NCI-H2107 treated with DMSO at 0.1 percent for 48 hours (cell line): ENCODE results near the gene CISD3.

Experiments used
- DNase-seq: peaks from one replicate; lab custom pipeline; 2025; ENCODE audit not compliant: unreplicated experiment; lab: John Stamatoyannopoulos, UW

CISD3 gene

DNA sequence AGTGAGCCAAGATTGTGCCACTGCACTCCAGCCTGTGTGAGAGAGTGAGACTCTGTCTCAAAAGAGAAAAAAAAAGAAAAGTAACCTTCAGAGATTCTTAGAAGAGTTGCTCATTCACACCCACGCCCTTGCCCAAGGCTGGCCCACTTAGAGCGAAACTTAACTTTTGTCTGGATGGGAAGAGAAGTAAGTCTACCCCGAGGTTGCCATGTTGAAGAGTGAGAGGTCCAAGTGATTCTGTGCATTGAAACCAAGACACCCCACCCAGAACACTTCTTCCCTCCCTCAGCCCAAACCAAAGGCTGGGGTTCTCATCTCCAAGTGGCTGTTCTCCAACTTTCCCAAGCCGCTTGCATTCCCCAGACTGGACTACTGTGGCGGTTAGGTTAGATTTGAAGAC lies 2.4 kb upstream of the CISD3 start:
- DNase-seq: no peak

DNA sequence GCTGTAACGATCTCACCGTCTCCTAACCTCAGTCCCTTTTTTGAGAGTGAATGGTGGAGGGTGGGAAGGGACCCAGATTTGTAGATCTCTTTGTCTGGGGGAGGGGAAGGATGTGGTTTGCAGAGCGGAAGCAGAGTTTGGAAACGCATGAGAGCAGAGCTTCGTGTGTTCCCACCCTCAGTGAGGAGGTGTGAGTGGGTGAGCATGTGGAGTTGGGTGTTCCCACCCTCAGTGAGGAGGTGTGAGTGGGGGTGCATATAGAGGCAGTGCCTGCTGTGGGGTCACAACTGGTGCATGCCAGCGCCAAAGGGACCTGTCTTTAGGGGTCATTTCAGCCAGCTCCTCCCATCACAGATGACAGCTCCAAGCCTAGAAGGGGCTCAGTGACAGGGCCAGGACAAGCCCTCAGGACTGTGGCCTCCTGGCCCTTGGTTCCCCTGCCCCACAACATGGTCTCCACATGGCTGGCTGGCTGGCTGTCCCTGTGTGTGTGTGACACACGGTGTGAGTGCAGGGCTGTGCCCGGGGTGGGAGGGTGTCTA lies 1.8 kb upstream of the CISD3 start:
- DNase-seq: no peak

DNA sequence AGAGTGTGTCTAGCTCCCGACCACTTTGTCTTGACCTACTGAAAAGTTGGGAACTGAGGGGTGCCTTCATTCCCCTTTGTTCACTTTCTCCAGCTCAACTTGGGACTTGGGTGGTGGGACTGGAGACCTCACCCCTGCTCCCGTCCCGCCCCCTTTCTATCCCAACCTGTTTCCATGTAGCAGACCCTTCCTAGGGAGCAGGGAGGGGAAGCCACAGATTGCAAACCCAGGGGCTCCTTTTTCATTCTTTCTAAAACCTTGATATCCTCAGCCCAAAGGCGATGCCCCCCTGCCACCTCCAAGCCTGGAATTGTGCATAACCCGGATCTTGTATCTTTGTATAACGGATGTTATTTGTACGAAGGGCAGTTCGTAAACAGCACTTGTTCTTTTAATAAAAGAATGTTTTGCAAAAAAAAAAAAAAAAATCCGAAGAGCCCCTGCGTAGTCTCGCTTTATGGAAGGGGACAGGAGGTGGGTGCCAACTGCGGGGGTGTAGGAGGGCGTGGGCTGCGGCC lies 714 bp upstream of the CISD3 start:
- DNase-seq: no peak

DNA sequence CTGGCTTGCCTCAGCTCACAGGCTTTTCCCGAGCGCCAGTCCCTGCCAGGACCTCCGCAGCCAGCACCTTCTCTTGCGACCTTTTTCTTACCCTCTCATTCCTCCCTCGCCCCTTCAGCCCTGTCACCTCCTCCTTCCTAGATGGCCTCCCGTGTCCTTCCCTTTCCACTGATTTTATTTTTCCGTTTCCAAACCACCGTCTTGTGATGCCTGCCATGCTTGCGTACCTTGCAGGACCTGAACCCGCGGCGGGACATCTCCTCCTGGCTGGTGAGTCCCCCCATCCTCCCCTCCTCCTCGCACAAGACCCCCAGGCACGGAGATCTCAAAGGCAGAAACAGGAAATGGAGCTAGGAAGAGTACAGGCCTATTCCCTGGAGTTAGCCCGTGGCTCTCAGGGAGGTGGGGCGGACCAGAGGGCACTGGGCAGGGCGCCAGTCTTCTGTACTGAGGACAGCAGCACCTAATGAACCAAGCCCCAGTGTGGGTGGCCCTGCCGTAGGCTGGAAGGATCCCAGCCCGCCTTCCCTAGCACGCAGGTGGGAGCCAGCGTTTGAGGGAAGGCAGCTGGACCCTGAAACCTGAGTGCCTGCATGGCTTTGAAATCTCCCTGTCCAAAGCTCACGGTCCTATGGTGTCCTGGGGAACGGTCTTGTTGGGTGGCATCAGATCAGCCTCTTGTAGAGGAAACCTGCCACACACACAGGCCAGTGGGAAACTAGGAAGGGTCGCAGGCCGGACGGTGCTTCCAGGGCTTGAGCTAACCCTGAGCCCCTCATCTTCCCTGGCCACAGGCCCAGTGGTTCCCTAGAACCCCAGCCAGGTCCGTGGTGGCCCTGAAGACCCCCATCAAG lies 612 bp downstream of the CISD3 start:
- DNase-seq: no peak

DNA sequence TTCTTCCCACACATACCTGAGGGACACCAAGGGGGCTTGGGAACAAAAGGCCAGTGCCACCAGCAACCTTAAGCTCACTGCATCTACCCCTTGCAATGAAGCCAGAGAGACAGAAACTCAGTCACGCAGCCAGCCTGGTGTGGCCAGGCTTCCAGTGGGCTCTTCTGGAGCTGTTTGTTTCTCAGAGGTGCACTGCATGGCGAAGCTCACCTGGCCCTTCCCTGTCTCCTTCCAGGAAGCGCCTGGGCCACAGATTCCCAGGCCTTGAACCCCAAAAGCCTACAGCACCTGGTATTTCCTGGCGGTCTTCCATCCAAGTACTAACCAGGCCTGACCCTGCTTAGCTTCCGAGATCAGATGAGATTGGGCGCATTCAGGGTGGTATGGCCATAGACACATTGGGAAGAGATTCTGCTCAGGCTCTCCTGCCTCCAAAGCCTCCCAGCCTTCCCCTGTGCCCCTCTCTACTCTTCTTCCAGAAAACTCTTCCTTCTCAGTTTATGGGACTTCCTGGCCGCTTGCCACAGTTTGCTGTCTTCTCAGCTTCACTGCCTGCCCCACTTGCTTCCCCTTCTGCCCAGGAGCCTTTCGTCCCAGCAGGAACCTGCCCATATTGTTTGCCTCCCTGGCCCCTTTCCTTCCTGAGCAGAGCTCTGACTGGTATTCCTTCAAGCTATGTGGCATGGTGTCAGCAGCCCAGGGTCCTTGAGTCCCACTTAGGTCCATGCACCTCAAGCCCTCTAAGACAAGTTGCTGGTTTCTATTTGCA lies 1.6 kb downstream of the CISD3 start:
- DNase-seq: no peak

DNA sequence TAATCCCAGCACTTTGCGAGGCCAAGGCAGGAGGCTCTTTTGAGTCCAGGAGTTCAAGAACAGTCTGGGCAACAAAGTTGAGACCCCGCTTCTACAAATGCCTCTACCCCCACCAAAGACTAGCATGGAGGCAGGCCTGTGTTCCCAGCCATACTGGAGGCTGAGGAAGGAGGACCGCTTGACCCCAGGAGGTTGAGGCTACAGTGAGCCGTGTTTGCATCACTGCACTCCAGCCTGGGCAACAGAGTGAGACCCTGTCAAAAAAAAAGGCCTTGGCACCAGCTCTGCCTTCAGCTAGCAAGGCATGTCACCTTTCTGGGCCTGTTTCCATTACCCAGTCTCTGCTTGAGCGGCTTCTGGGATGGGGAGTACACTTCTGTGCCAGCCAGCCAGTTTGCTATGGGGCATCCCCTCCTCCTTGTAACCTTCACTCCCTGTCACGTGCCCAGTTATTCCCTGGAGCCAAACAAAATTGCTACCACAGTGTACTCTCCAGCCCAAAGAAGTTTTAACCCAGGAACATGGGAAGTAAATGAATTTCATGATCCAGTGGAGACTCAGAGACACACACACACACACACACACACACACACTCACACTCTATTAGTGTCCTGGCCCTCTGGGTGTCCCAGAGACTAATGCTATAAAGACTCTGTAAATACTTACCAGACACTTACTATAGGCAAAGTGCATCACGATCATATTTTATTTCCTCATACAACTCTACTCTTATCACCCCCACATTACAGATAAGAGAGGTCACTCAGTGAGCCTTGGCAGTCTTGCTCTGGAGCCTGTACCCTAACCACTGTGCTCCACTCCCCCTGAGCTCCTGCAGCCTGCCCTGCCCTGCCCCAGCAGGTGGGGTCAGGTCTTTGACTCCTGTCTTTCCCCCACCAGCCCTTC lies 2.5 kb downstream of the CISD3 start:
- DNase-seq: no peak

DNA sequence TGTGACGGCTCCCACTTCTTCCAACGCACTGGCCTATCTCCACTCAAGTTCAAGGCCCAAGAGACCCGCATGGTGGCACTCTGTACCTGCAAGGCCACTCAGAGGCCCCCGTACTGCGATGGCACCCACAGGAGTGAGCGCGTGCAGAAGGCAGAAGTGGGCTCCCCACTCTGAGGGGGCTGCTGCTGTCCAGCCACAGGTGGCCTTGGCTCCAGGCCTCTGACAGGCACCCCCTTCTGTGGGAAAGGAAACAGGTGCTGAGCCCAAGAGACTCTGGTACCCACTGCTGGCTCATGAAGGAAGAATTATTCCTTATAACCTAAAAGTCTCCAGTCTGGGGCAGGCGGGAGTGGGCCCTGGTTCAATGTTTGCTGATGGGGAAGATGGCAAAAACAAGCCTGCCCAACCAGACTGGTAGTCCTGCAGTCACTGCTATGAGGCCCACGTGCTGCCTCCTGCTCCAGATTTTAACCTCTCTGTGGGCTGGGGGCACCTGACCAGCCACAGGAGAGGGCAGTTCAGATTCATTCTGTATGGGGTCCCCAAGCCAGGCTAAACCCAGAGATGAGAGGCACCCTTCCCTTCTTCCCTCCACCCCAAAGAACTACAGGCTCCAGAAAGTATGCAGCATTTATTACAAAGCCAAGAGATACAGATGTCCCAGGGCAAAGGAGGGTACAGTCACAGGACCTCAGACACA lies 3.3 kb downstream of the CISD3 start:
- no peak for DNase-seq

DNA sequence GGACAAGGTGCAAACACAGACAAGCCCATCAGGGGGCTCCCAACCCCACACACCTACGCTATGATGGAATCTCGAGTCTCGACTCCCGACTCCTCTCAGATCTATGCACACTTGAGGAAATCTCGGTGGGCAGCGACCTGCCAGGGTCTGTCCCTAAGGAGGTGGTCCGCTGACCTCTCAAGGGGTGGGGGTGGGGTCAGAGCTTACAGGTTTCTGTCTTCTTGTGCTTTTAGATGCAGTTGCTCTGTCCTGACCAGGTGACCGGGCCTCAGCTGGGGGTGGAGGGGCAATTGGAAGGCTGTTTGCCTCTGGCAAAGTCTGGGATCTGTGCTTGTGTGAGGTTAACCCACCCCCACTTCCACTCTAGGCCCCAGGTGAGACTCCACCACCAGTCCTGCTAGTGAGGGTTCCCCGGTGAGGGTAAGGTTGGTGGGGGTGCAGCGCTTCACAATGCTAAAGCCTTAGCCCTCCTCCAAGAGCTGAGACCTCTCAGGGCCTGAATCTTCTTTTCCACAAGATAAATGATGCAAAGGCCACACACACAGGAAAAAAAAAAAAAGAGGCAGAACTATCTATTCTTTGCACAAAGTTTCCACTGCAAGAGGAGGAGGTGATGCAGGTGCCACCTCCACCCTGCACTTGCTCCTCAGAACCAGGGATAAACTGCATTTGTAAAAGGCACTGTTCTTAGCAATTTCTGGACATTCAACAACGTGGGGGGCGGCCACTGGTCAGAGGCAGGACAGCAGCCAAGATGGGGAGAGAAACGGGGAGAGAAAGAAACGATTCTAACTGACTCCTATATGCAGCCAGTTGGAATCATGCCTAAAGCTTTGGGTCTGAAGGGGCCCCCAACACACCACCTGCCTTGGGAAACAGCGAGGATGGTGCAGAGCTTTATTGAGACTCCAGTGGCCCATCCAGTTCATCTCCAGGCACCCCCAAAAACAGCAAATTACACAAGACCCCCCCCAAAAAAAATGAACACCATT lies 4.1 kb downstream of the CISD3 start:
- DNase-seq: no peak

DNA sequence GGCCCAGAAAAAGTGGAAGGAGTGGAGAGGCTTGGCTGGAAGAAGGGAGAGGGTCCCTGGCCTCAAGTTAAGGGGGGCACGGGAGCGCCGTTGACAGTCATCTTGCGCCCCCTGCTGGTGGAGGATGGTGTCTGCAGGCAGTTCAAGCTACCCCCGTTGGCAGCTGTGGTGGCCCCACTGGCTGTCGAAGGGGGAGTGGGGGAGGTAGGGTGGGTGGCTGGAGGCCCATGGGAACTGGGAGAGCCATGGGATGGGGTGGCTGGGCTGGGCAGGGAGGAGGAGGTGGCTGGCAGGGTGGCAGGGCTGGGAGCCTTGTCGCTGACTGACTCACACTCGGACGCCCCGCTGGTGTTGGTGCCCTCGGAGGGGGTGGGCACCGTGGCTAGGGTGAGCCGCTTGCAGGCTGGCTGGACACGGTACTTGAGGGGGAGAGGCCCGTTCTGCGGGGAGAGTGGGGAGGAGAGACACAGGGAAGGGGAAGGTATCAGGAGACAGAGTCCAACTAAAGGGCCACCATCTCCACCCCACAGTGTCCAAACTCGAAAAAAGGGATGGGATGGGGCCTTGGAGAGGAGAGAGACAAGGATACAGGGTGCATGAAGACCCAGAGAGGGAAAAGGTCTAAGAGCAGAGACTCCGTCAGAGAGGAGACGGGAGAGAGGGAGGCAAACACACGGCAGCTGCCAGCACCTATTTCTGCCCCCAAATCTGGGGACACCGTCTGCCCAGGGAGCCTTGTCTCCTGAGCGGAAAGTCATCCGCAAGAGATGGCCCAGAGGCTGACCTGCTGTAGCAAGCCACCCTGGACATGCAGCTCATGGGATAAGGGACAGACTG lies 5.2 kb downstream of the CISD3 start:
- no peak for DNase-seq

DNA sequence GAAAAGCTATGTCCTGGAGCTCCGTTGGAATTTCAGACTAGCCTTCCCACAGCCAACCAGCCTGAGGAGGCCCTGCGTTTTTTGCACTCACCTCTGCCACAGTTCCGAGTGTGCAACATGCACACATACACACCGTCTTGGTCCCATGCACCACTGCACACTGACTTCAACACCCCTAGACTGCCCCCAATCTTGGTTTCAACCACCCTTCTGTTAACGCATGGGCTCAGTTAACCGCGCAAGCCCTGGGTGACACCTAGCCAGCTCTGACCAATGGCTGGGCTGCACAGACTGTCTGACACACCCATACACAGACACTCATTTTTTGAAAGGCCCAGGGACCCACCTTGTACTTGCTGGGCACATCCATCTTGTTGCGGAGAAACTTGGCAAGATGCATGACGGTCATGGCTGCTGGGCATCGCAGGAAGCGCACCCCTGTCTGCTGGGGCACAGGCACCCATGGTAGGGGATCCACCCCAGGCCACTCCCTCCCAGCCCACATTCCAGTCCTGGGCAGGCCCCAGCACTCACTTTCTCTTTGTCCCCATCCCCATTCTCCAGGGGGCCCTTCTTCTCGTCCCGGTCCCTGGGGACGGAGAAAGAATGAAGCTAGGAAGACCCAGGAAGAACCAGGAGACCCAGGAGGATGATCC lies 8.0 kb downstream of the CISD3 start:
- DNase-seq: no peak

DNA sequence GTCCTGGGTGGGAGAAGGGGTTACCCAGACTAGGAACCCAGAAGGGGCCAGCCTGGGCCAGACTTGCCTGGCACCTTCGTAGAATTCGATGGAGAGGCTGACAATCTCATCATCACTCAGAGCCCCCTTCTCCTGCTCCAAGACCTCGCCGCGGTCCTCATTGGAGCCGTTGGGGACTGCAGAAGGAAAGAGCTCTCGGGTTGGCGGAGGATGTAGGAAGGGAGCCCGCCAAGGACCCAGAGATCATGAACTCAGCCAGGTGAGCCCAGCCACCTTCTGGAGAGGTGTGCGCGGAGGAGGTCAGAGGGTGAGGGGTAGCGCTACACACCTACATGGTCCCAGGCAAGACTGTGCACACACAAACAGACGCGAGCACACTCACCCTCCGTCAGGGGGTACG lies 8.5 kb downstream of the CISD3 start:
- no peak for DNase-seq

DNA sequence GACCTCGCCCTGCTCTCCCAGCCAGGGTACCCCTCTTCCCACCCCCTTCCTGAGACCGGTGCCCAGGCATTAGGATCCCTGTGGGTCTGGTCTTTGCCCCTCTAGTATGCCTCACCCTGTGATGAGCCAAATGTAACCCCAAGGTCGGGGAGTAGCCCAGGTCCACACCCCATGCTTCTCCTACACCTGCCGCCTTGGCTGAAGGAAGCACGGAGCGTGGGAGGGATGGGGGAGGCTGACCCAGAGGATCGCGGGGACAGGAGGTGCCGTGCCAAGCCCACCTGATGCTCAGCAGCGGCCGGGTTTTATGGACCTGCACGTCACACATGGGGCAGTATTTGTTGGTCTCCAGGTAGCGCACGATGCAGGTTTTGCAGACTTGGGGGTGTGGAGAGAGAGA lies 9.2 kb downstream of the CISD3 start:
- DNase-seq: no peak

DNA sequence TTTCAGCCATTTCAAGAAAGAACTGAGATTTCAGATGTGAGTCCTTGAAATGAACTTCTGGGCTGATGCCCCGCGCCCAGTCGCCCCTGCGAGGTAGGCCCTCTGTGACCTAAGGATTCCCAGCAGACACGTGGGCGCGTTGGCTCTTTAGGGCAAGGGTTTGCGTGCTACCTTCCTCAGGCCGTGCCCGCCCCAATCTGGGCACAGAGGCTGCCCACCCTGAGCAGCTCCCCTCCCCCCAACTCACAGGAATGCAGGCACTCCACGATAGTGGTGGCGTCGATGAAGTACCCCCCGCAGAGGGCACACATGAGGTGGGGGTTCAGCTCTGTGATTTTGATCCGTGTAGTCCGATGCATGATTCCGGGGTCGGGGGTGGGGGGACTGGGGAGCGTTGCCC lies 9.9 kb downstream of the CISD3 start:
- DNase-seq: no peak

DNA sequence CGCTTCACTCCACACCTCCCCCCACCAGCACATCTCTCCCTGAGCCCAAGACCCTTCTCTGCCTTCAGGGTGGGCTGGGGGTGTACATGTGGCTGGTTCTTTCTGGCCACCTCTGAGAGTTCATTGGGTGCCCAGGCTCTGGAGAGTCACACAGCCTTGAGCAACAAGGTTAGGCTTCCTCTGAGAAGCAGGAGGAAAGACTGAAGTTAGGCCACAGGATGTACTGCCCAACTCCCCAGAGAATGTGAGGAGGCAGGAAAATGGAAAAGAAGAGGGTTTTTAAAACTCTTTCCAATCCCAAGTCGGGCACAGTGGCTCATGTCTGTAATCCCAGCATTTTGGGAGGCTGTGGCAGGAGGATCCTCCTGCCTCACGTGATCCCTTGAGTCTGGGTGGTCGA lies 10.7 kb downstream of the CISD3 start:
- no peak for DNase-seq

DNA sequence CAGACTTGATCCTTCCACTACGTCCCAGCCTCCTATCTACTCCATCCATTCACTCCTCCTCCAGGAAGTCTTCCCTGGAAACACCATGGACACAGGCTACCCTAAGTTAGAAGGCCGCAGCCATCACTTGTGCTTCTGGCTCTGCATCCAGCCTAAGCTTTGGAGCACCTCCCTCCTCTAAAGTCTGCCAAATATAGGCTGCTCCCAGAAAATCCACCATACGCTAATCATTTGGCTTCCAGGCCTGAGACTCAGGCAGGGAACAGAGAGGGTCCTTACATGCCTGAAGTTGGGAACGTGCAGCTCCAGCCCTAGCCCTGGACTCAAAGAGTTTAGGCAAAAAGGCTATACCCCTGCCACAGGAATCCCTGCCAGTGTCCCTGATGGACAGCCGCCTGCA lies 11.3 kb downstream of the CISD3 start:
- DNase-seq: no peak

DNA sequence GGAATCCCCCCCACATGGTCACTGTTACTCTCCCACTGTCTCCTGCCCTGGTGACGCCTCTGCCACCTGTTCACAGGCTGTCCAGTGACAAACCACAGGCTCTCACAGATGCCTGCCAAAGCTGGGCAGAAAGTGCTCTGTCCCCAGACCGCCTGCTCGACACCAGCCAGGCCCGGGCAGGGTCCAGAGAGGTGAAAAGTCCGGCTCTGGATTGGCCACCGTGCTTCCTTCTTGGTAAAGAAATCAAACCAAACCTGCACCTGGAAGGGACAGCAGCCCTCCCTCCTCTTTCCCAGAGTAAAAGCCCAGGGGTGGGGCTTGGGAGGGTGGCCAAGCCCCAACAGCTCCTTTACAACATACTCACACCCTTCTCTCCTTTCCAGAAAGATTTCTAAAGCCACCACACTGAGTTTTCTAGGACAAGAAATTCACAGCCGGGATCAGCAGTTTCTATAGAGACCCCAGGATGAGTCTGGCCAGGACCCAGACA lies 11.8 kb downstream of the CISD3 start:
- no peak for DNase-seq
